ENCODE results near the gene CDPF1. TPM values are rescaled to one million over a fixed set of nuclear protein-coding genes. Genes with fewer than 3 reads are reported as not detected.

Gene CDPF1, protein sequence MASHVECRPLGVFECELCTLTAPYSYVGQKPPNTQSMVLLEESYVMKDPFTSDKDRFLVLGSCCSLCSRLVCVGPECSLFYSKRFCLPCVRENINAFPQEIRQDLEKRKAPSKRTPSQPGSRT
- 3.6 TPM for total RNA-seq

GRCh38 chr22:46250035-46250782 is at the start of gene CDPF1:
TSS of gene CDPF1 (minus strand) at chr22:46250293. CDS start at chr22:46248284, 2,009 bp downstream.
- intact Hi-C loops (cut with DNase I): loop anchor here (1.0 to 5.0 kb wide), 4 partner anchors 13 to 98 kb away; partner anchors contain the start of genes GTSE1, PKDREJ and PPARA
- H3K4me1 ChIP-seq: peaks cover 10 to 11% of the 10 kb centered on the region in 2 donors
- DNase-seq (ENCODE audit: low spot score in 2 of 2): peak; percentile 43 to 94
- H3K36me3 ChIP-seq: no peaks in the 10 kb centered on the region
- peak in 1 of 3 experiments; percentile 12 for TF ChIP-seq CTCF (IDR thresholded peaks at IDR 0.05)
- H3K27me3 ChIP-seq: no peaks in the 10 kb centered on the region
- peak within 1 kb of the TSS; percentile 88 to 98 for H3K4me3 ChIP-seq
- no peaks in the 10 kb centered on the region for H3K9me3 ChIP-seq
- H3K27ac ChIP-seq: peak within 1 kb of the TSS; percentile 82

- no peak for DNase-seq (ENCODE audit: low spot score in 2 of 2)
- H3K27me3 ChIP-seq: no peaks in the 10 kb centered on the region
- H3K4me3 ChIP-seq: no peak overlapping the region
- H3K36me3 ChIP-seq: no peaks in the 10 kb centered on the region
- no peaks in the 10 kb centered on the region for H3K9me3 ChIP-seq
- H3K27ac ChIP-seq: no peak overlapping the region
- TF ChIP-seq CTCF (IDR thresholded peaks at IDR 0.05): no peak
- intact Hi-C loops (cut with DNase I): no loop called here
- H3K4me1 ChIP-seq: peaks cover 0 to 14% of the 10 kb centered on the region in 2 donors
Observed at GRCh38 chr22:46299101-46299500, 49.0 kb upstream of the CDPF1 start.

DNA sequence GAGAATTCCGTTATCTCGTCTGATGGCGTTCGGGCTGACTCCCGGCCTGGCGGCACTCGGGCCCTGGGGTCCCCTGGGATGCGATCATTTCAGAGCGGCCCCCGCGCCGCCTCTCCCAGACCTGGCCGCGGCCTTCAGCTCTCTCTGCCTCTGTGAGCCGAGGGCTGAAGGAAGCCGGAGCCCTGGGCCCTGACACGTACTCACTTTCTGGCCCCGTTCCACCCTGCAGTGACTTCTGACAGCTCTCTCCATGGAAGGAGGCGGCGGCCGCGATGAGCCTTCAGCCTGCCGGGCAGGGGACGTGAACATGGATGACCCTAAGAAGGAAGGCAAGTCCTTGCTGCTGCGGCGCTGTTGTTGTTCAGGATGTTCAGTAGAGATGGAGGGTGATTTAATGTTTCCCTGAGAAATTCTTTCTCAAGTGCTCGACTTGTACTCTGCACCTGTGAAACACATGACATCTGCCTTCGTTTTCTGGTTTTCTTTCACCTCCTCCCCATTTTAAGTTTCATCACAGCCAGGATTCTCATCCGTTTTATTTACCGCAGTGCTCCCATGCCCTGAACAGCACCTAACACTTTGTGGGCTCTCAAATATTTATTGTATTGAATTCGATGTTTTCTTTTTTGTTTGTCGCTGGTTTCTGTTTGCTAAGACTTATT is 47.2 kb upstream of the CDPF1 start:
- Histone ChIP-seq H3K4me1 (peaks cover 0 to 14% of the 10 kb centered on the region in 2 donors), H3K36me3 (peaks cover 11 to 17% of the 10 kb centered on the region in 2 donors), H3K27me3 (no peaks in the 10 kb centered on the region), H3K27ac (no peak overlapping the region), H3K9me3 (no peaks in the 10 kb centered on the region), H3K4me3 (peak overlapping the region; percentile 64 to 69)
- TF ChIP-seq CTCF (IDR thresholded peaks at IDR 0.05): no peak
- no peak for DNase-seq (ENCODE audit: low spot score in 2 of 2)
- intact Hi-C loops (cut with DNase I): no loop called here

GRCh38 chr22:46296257-46297150 is 46.4 kb upstream of the CDPF1 start, which contains the start of gene GTSE1:
TSS of gene GTSE1 (plus strand) at chr22:46296870. CDS start at chr22:46297401, 531 bp downstream.
- Histone ChIP-seq H3K4me1 (peaks cover 0 to 14% of the 10 kb centered on the region in 2 donors), H3K4me3 (peak within 1 kb of the TSS; percentile 64 to 69), H3K36me3 (peaks cover 18 to 25% of the 10 kb centered on the region in 2 donors), H3K27ac (peak within 1 kb of the TSS; percentile 87 to 95), H3K9me3 (no peaks in the 10 kb centered on the region), H3K27me3 (no peaks in the 10 kb centered on the region)
- peak; percentile 94 to 99 for DNase-seq (ENCODE audit: low spot score in 2 of 2)
- intact Hi-C loops (cut with DNase I): loop anchor here (1.0 kb wide), 3 partner anchors 29 to 146 kb away; partner anchors contain the start of genes CDPF1 and PPARA
- TF ChIP-seq CTCF (IDR thresholded peaks at IDR 0.05): peak in 1 of 3 experiments; percentile 23
